Endometrial microvascular endothelial cells (primary cell): ENCODE results near the gene ACTC1. TPM values are rescaled to one million over a fixed set of nuclear protein-coding genes. Genes with fewer than 3 reads are reported as not detected.

Experiments
- in situ Hi-C: cut with HindIII; loops from 2 replicates; pipeline ENCODE4 v1.10.0; 2017; ENCODE audit warnings: low sequenced_read_pairs, low pct_unique_long_range_greater_than_20kb; ENCODE audit errors: inconsistent ontology term
- total RNA-seq: library from RNA; depleted of rRNA; stranded (reverse); fragments of >200 nt; gene quantifications from one replicate; pipeline ENCODE4 v1.2.3, GENCODE V29; 2015; ENCODE audit errors: inconsistent ontology term

Gene ACTC1
- total RNA-seq, 1 donor from 2014 or later, result not detected

DNA sequence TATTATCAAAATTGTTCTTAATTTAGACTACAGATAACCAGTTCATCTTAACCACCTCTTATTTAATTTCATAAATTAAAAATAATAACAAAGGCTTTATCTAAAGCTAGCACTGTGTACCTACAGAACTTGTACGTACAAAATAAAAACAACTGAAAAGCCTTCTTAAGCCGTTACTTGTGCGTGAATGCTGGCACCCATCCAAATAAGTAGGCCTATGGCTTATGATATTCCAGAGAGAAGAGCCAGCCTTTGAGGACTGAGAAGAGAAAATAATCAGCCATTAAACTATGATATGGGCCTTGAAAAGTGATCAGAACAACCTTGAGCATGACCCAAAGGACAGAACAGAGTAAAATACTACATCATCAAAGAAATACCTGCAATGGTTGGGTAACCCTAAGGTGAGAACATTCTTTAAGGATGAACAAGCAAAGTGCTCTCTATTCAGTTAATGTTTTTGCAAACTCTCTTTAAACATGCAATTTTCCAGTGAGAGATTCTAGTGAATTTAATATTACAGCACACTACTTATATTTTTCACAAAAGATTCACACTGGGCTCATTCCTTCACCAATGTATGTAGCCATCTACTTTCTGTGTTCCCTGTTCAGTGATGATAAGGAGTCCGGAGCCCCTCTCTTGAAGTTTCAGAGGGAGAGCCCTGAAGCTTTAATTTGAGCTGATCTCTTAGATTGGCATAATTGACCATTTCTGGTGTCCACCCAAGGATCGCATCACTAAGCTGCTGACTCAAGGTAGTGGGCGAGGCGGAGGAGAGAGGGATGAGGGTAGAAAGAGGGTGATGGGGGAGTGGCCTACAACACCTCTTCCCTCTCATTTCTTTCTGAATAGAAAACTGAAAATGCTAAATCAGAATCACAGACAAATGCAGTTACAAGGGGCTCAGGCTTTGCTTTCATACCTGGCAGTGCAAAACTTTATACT lies 7.7 kb upstream of the ACTC1 start:
- in situ Hi-C loops, result no loop called here

DNA sequence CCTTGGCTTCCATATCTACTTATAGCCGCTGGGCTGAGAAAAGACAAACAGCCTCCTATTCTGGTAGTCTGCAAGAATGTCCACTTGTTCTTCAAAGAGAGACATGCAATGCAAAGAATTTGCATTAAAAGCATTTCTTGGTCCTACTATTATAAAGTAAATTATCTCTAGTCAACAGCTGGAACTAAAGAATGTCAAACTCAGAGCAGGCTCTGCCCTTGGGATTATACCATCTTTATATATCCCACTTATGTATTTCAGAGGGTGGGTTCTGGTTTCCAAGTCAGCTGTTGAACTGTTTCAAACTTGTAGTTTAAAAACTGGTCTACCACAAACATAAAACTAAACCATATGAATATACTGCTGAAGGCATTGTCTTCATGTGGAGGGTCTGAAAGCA lies 7.0 kb upstream of the ACTC1 start:
- in situ Hi-C loops, result no loop called here

DNA sequence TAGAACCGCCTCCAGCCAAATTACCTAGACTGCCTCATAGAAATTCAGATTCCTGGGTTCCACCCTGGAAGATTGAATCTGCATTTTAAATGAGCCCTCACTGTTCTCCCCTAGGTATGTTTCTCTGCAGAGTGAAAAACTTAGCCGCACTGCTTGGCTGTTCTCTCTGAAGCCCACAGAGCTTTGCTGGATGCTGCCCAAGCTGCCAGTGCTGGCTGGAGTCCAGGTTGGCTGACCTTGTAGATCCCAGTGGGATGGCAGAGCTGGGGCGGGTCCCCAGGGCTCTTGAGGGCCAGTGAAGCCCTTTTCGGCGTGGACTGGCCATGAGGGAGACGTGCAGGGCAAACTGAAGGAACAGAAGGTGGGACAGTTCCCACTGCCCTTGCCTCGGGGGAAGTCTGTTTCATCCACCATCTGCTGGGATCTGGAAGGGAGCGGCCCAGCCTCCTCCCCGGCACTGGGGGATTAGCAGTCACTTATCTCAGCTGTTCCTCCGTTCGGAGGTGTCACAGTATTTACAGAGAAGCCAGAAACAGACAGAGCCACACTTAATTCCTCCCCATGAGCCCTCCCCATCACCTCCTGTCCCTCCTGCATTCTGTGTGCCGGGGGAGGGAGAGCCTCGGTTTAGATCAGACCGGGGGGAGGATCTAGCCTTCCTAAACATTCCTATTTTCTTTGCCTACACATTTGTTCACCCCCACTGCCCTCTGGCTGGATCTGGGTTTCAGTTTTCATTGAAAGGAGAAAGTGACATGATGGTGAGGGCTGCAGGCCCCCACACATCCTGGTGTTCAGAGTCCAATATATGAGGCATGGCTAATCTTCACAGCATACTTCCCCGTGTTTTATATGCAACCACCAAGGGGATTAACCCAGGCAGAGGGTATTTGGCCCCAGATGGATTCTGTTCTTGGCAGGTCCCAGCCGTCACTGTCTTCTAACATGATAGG lies 4.1 kb upstream of the ACTC1 start:
- in situ Hi-C loops, result no loop called here

DNA sequence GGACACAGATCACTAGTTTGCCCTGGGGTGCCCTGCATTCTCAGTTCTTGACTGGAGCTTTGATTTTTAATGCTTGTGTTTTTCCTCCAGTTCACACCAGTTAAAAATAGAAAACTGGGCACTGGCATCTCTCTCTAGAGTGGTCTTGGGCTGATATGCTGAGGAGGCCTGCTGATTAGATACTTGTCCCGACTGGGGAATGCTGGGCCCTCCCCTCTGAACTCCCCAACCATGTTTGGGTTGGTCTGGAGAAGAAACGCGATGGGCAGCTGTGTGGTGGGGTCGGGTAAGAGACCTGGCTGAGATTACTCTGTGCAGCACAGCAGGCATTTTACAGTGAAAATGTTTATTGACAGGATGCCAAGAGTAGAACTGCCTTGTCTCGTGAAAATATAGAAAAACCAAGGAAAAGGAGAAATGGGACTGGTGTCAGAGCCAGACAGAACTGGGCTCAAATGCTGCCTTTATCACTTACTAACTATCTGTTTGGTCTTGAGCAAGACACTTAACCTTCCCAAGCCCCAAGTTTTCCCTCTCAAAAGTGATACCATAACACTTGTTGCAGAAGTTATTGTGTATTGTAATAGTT lies 1.6 kb upstream of the ACTC1 start:
- in situ Hi-C loops, result no loop called here

DNA sequence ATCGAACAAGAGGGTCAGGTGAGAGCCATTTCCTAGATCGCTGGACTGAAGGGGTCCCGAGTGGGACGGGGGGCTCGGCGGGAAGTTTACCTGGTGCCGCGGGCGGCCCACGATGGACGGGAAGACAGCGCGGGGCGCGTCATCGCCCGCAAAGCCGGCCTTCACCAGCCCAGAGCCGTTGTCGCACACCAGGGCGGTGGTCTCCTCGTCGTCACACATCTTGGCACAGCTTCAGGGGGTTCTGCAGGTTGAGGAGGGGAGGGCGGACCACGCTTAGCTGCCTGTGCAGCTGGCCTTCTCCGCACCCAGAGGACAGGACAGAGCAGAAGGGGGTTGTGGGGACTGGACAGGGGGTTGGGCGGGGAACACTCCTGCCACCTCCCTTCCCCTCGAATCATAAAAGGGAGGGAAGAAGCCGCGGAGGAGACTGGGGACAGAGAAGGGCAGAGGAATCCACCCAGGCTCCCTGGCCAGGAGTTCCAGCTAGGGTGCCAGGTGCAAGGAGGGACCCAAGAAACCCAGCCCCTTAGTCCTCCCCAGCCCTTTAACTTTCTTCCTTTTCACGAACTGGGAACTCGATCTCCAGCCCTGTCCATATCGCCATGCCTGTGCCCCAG lies 651 bp downstream of the ACTC1 start:
- in situ Hi-C loops, result no loop called here

DNA sequence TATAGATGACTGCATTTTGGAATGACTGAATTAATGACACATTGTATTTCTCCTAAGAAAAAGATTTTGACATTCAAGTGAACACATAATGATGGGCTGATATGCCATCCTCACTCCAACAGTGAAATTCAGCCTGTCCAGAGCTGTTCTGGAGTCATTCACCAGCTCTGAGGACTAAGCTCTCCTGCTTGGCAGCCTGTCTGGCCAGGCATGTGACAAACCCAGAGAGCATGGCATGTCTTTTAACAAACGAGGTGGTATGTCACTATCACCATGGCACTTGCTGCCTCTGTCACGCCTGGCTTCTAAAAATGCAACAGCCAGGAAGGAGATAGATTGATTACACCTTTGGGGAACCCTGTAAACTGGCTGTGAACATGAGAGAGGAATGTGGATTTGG lies 1.4 kb downstream of the ACTC1 start:
- in situ Hi-C loops, result no loop called here

DNA sequence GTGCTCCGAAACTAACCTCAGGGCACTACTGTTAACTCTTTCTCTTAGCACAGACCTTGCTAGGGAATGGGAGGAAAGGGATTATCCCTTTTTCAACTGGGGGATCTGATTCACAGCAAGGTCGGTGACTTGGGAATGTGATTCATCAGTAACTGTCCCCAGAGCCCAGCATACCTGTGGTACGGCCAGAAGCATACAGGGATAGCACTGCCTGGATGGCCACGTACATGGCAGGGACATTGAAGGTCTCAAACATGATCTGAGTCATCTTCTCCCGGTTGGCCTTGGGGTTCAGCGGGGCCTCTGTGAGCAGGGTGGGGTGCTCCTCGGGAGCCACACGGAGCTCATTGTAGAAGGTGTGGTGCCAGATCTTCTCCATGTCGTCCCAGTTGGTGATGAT lies 2.3 kb downstream of the ACTC1 start:
- in situ Hi-C loops, result no loop called here

DNA sequence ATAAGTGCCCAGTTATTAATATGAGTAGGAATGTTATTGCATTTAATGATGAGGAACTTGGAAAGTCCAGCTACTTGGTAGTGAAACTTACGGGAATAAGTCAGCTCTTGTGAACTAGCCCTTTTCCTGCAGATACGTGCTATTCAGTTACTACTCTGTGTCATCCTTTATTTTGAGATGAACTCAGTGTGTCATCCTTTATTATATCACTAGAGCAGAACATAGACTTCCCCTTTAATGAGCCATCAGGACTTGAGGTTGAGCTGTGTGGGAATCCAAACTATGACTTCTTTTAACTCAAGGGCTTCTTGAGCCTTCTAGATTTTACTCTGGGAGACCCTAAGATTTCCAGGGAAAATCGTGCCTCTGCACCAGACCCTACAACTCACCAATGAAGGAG lies 3.6 kb downstream of the ACTC1 start:
- in situ Hi-C loops, result no loop called here

DNA sequence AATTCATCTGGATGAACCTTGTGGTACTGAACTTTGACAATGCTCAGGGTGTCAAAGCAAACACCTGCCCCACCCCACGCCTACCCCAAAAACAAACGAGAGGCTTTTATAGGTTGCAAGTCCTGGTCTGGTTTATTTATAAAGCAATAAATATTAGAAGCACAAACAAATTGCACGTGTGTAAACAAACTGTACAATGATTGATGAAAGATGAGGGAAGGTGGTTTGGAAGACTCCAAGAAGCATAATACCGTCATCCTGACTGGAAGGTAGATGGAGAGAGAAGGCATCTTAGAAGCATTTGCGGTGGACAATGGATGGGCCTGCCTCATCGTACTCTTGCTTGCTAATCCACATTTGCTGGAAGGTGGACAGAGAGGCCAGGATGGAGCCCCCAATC lies 5.2 kb downstream of the ACTC1 start:
- in situ Hi-C loops, result no loop called here

DNA sequence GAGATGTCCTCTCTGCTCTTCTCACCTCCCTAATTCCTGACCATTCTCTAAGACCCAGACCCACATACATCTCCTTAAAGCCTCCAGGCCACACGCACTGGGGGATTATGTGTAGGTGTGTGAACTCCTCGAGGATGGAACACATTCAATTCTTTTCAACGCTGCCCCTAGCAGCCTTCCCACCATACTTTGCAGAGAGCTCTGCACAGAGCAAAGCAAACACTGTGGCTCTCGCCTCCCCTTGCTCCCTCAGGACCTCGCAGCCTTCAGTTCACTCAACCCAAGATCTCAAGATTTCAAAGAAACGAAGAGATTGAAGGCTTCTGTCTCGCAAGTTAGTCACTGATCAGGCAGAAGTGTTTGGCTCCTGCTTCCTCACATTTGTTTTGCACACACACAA lies 6.0 kb downstream of the ACTC1 start:
- in situ Hi-C loops, result no loop called here

DNA sequence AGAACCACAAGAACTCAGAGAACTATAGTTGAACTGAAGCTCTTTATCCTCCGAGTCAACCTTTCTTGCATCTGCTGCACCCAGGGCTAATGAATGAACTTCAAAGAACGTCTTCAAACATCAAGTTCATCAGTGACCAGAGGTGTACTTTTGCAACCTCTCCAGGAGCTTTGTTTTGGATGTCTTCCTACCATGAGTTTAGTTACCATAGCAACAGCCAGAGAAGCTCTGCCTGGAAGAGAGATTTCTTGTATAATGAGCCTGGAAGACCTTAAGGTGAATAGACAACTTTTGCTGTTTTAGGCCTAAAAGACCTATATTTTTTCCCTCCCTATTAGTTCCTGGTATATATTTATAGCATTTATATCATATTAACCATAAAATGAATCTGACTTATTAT lies 9.1 kb downstream of the ACTC1 start:
- in situ Hi-C loops, result no loop called here

DNA sequence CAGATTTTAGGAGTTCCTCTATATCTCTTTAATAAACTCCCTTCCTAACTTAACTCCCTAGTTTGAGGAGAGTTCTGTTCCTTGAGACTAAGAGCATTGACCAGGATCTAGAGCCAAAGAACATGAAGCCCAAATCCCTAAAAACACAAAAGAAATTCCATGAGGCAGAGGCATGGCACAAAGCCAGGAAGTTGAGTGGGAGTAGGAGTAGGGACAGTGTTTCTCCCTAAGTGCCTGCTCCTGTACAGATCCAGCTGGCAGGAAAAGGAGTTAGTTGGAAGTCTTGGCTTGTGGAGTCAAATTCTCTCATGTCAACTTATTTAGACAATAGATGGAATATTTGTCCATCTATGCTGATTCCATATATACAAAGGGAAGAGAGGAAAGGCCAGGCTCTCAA lies 11.4 kb downstream of the ACTC1 start:
- in situ Hi-C loops, result no loop called here

DNA sequence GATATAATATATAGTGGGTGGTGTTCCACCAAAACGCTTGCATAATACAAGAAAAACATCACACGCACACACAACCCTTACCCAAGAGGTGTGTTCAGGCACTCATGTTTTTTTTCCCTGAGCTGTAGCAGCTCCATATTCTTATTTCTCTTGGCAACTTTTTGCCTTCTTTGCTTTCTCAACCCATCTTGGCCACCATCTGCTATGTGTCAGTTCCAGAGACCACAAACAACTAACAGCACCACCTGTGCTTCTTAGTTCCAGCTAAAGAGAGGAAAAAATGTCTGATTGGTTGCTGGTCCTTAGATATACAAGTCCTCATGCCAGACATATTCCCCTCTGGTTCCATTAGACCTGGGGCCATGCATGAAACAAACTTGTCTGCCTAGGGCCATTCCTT lies 11.9 kb downstream of the ACTC1 start:
- in situ Hi-C loops, result no loop called here

DNA sequence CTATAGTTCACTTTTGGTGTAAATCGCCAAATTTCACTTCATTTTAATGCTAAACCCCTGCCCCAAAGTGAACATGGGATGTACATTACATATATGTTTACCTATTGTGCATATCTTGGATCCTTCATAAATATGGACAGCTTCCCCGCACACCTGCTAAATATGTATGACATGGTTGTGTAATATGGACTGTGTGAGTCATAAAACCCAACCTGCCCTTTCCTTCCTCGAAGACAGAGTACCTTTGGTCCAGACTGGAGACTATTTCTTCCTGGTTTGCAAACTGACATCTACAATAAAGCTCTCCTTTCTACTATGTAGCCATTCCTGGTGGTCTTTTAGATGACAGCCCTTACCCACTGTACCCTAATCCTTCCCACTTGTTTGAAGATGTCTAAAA lies 12.4 kb downstream of the ACTC1 start:
- in situ Hi-C loops, result no loop called here

DNA sequence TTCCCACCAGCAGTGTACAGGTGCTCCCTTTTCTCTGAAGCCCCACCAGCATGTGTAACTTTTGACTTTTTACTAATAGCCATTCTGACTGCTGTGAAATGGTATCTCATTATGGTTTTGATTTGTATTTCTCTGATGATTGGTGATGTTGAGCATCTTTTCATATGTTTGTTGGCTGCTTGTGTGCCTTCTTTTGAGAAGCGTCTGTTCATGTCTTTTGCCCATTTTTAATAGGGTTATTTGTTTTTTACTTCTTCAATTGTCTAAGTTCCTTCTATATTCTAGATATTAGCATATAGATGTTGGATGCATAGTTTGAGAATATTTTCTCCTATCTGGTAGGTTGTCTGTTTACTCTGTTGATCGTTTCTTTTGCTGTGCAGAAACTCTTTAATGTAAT lies 14.6 kb downstream of the ACTC1 start:
- in situ Hi-C loops, result no loop called here

DNA sequence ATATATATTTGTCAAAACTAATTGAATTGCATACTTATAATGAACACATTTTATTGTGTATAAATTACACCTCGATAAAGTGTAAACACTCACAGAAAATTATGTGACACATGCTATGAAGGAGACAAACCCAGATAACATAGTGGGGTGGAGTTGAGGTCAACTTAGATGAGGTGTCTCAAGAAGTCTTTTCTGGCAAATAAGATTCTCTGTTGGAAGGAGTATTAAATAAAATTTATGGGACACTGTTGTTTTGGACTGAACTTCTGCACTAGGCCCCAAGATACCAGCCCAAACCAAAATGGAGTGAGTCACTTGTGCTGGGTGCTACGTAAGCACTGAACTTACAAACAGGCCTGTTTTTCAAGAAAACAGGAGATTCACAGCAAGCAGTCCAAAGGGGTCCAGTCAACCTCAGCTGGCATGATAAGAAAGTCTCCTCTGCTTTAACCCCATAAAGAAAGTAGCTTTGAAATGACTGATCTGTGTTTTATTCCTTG lies 18.7 kb downstream of the ACTC1 start:
- in situ Hi-C loops, result no loop called here

DNA sequence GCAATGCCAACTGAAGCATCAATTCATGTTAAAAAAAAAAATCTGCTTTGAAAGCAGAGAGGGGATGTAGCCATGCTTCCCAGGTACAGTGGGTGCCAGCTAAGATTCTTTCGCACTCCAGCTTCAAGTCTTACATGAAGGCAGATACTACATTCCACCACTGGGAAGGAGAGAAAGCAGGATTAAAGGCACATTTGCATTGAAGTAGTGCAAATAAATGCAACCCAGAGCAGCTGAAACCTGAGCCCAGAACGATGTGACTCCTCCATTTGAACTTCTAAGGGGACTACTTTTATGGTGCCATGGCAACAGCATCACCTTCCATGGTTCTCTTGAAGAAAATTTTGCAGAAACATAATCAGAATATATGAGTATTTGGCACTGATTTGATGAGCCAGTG lies 21.4 kb downstream of the ACTC1 start:
- in situ Hi-C loops, result no loop called here

DNA sequence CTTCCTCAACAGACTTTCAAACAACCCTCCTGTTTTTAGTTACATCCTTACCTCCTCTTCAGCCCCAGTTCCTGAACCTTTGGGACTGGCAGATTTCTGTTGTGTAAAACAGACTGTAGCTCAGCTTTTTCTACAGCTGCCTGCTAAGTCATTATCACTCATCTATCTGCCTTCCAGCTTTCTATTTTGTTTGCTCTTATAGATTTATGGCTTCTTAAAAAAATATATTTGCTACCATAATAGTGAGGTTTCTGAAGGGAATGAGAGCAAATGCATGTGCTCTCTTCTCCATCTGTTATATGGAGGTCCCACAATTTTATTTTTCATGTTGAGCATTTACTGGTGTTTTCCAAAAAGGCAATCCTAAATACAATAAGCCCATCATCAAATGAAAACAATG lies 22.3 kb downstream of the ACTC1 start:
- in situ Hi-C loops, result no loop called here

DNA sequence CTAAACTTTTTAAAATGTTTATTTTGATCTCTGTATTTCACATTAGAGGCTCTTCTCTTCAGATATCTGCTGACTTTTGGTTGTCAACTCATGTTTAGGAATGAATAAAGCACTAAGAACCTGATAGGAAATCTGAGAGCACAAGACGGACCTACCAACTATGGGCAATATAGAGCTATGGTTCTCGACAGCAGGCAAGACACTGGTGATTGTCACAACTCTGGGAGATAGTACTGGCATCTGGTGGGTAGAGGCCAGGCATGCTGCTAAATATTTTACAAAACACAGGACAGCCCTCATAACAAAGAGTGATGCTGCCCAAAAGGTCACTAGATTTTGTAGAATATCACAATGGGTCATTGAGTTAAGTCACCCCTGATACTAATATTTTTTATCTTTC lies 23.0 kb downstream of the ACTC1 start:
- in situ Hi-C loops, result no loop called here
